Gastroesophageal sphincter (tissue), 3 donors: Measurements from ENCODE around the gene UBR3.

ENCODE experiments used
- EP300 ChIP-seq: sonication (generic); formaldehyde crosslinking; IDR thresholded peaks from one replicate; pipeline ENCODE4 v1.6.1; 2017; ENCODE audit warnings: antibody characterized with exemption, mild to moderate bottlenecking
- POLR2A ChIP-seq, 2 donors: fragments of 450-650 bp; IDR thresholded peaks; one replicate each; pipeline ENCODE4 v1.6.1; 2017; ENCODE audit warnings: antibody characterized with exemption in 2 of 2, mild to moderate bottlenecking in 2 of 2, moderate library complexity in 1 of 2
- POLR2AphosphoS5 ChIP-seq: sonication (generic); formaldehyde crosslinking; IDR thresholded peaks from one replicate; pipeline ENCODE4 v1.6.1; 2017; ENCODE audit warnings: antibody characterized with exemption
- TF ChIP-seq, protein P1 (sequence below), 4 experiments: fragments of 200-600 bp in 2 of 4; fragments of 450-650 bp in 2 of 4; sonication (generic) in 1 of 4; IDR thresholded peaks; one replicate each; pipeline ENCODE4 v1.5.1; 2017 to 2019; ENCODE audit warnings: antibody characterized with exemption in 4 of 4, mild to moderate bottlenecking in 2 of 4, moderate library complexity in 2 of 4

DNA sequence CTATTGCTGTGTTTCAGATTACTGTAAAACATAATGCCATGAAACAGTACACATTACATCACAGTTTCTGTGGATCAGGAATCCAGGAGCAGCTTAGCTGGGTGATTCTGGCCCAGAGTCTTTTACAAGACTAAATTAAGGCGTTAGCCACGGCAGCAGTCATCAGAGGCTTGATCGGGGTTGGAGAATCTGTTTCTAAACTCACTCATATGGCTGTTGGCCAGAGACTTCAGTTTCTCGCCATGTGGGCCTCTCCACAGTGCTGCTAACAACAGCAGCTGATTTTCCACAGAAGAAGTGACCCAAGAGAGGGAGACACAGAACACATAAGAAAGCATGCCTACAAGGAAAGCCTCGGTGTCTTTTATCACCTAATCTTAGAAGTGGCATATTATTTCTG lies 261.5 kb downstream of the UBR3 start:
- TF ChIP-seq, protein P1, sequence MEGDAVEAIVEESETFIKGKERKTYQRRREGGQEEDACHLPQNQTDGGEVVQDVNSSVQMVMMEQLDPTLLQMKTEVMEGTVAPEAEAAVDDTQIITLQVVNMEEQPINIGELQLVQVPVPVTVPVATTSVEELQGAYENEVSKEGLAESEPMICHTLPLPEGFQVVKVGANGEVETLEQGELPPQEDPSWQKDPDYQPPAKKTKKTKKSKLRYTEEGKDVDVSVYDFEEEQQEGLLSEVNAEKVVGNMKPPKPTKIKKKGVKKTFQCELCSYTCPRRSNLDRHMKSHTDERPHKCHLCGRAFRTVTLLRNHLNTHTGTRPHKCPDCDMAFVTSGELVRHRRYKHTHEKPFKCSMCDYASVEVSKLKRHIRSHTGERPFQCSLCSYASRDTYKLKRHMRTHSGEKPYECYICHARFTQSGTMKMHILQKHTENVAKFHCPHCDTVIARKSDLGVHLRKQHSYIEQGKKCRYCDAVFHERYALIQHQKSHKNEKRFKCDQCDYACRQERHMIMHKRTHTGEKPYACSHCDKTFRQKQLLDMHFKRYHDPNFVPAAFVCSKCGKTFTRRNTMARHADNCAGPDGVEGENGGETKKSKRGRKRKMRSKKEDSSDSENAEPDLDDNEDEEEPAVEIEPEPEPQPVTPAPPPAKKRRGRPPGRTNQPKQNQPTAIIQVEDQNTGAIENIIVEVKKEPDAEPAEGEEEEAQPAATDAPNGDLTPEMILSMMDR (IDR thresholded peaks at IDR 0.05): no peak
- TF ChIP-seq EP300: no peak
- TF ChIP-seq POLR2AphosphoS5: no peak
- no peak for TF ChIP-seq POLR2A (IDR thresholded peaks at IDR 0.05)
